PFSK-1 (cell line): ENCODE measurements around the gene BCL11A.

Experiments used
- FOXP2 ChIP-seq: optimal IDR thresholded peaks from 2 replicates; pipeline ENCODE3; 2011; ENCODE audit warnings: borderline replicate concordance, control low read depth, inconsistent platforms; ENCODE audit not compliant: insufficient read depth; ENCODE audit errors: extremely low read length, extremely low read depth
- POLR2AphosphoS5 ChIP-seq: IDR thresholded peaks from 2 replicates; pipeline ENCODE4 v1.6.1; 2012; ENCODE audit warnings: low read depth, mild to moderate bottlenecking, control low read depth, low read length, moderate library complexity
- REST ChIP-seq, 2 experiments: IDR thresholded peaks; 2 replicates each; pipeline versions ENCODE4 v1.6.1 to v1.8.0; 2011 to 2012; ENCODE audit warnings: low read depth in 2 of 2, low read length in 2 of 2, control low read depth in 1 of 2, inconsistent platforms in 1 of 2, mild to moderate bottlenecking in 1 of 2, moderate library complexity in 1 of 2; ENCODE audit not compliant: insufficient read depth in 1 of 2
- SIN3A ChIP-seq: IDR thresholded peaks from 2 replicates; pipeline ENCODE4 v1.6.1; 2012; ENCODE audit warnings: mild to moderate bottlenecking, low read length, moderate library complexity, borderline replicate concordance; ENCODE audit not compliant: insufficient read depth
- TAF1 ChIP-seq: IDR thresholded peaks from 2 replicates; pipeline ENCODE4 v1.6.1; 2012; ENCODE audit warnings: low read length, control low read depth, borderline replicate concordance; ENCODE audit not compliant: insufficient read depth

The BCL11A gene

GRCh38 chr2:60453872-60454271 is 99.6 kb downstream of the BCL11A start:
- no peak for TF ChIP-seq TAF1
- no peak for TF ChIP-seq FOXP2
- TF ChIP-seq POLR2AphosphoS5 = no peak
- no peak for TF ChIP-seq REST (IDR thresholded peaks at IDR 0.05; ENCODE audit: insufficient read depth in 1 of 2, low read depth in 2 of 2, low read length in 2 of 2)
- TF ChIP-seq SIN3A = no peak

- TF ChIP-seq POLR2AphosphoS5 = no peak
- no peak for TF ChIP-seq TAF1
- TF ChIP-seq SIN3A = no peak
- TF ChIP-seq FOXP2 = no peak
- no peak for TF ChIP-seq REST (IDR thresholded peaks at IDR 0.05; ENCODE audit: insufficient read depth in 1 of 2, low read depth in 2 of 2, low read length in 2 of 2)
Observed at GRCh38 chr2:60453301-60453700, 100.2 kb downstream of the BCL11A start.

GRCh38 chr2:60450488-60450887 is 103.0 kb downstream of the BCL11A start:
- no peak for TF ChIP-seq TAF1
- no peak for TF ChIP-seq FOXP2
- no peak for TF ChIP-seq SIN3A
- TF ChIP-seq POLR2AphosphoS5 = no peak
- TF ChIP-seq REST (IDR thresholded peaks at IDR 0.05; ENCODE audit: insufficient read depth in 1 of 2, low read depth in 2 of 2, low read length in 2 of 2) = no peak

GRCh38 chr2:60447943-60448342 is 105.5 kb downstream of the BCL11A start:
- TF ChIP-seq FOXP2 (no peak), REST (IDR thresholded peaks at IDR 0.05; ENCODE audit: insufficient read depth in 1 of 2, low read depth in 2 of 2, low read length in 2 of 2) (no peak), POLR2AphosphoS5 (no peak), SIN3A (no peak)
